GM23248 (cell line): ENCODE results near the gene SURF6. TPM values are rescaled to one million over a fixed set of nuclear protein-coding genes. Genes with fewer than 3 reads are reported as not detected.

ENCODE experiments used
- DNase-seq: peaks from one replicate; pipeline ENCODE4 v3.0.0-alpha.2; 2015
- H2AFZ ChIP-seq: fragments of 200-600 bp; sonication (generic); 2 replicates; pipeline ENCODE4 v1.6.1; 2016; ENCODE audit warnings: antibody characterized with exemption
- H3F3A ChIP-seq: fragments of 200-600 bp; sonication (generic); 2 replicates; pipeline ENCODE4 v1.6.1; 2016; ENCODE audit warnings: mild to moderate bottlenecking, antibody characterized with exemption, mixed run types; ENCODE audit not compliant: insufficient read depth
- H3K27ac ChIP-seq: fragments of 200-600 bp; sonication (generic); 2 replicates; pipeline ENCODE4 v1.5.1; 2016; ENCODE audit warnings: mild to moderate bottlenecking
- H3K27me3 ChIP-seq: fragments of 200-600 bp; sonication (generic); replicated peaks from 2 replicates; pipeline ENCODE4 v1.6.1; 2016; ENCODE audit warnings: mild to moderate bottlenecking; ENCODE audit not compliant: insufficient read depth
- H3K36me3 ChIP-seq: fragments of 200-600 bp; sonication (generic); 2 replicates; pipeline ENCODE4 v1.6.1; 2016; ENCODE audit warnings: low read depth, mild to moderate bottlenecking
- H3K4me1 ChIP-seq: fragments of 200-600 bp; sonication (generic); 2 replicates; pipeline ENCODE4 v1.6.1; 2016; ENCODE audit warnings: mild to moderate bottlenecking; ENCODE audit not compliant: insufficient read depth
- H3K4me2 ChIP-seq: fragments of 200-600 bp; sonication (generic); one replicate; pipeline ENCODE4 v1.6.1; 2016; ENCODE audit warnings: mild to moderate bottlenecking; ENCODE audit not compliant: unreplicated experiment
- H3K4me3 ChIP-seq: fragments of 200-600 bp; sonication (generic); 2 replicates; pipeline ENCODE4 v1.5.1; 2016; ENCODE audit warnings: mild to moderate bottlenecking
- H3K79me2 ChIP-seq: fragments of 200-600 bp; sonication (generic); 2 replicates; pipeline ENCODE4 v1.6.1; 2016; ENCODE audit warnings: mild to moderate bottlenecking; ENCODE audit not compliant: insufficient read depth
- H3K9ac ChIP-seq: fragments of 200-600 bp; sonication (generic); 2 replicates; pipeline ENCODE4 v1.6.1; 2016; ENCODE audit warnings: mild to moderate bottlenecking
- H3K9me2 ChIP-seq: fragments of 200-600 bp; sonication (generic); 2 replicates; pipeline ENCODE4 v1.6.1; 2016; ENCODE audit warnings: mixed run types, mild to moderate bottlenecking, moderate library complexity; ENCODE audit not compliant: insufficient read depth
- H3K9me3 ChIP-seq: fragments of 200-600 bp; sonication (generic); one replicate; pipeline ENCODE4 v1.6.1; 2017; ENCODE audit warnings: low read depth
- H4K20me1 ChIP-seq: fragments of 200-600 bp; sonication (generic); 2 replicates; pipeline ENCODE4 v1.6.0; 2016; ENCODE audit not compliant: insufficient read depth
- EZH2 ChIP-seq: fragments of 200-600 bp; sonication (generic); IDR thresholded peaks from 2 replicates; pipeline ENCODE4 v1.6.1; 2018; ENCODE audit warnings: antibody characterized with exemption, mild to moderate bottlenecking; ENCODE audit not compliant: insufficient read depth, poor library complexity, severe bottlenecking
- EZH2phosphoT487 ChIP-seq: fragments of 200-600 bp; sonication (generic); IDR thresholded peaks from 2 replicates; pipeline ENCODE4 v1.6.1; 2018; ENCODE audit warnings: antibody characterized with exemption, moderate library complexity, mild to moderate bottlenecking, low read depth; ENCODE audit not compliant: insufficient read depth
- WGBS, 2 experiments: methylation state at CpG; one replicate each; pipeline ENCODE4 v1.1.6; 2015 to 2017; ENCODE audit warnings: low lambda C conversion rate in 2 of 2, low coverage in 1 of 2; ENCODE audit errors: missing lambda C conversion rate in 2 of 2; 5-methylcytosine and 5-hydroxymethylcytosine counted together
- in situ Hi-C: fragments of 300-500 bp; cut with MboI; formaldehyde crosslinking; loops from 2 replicates; pipeline ENCODE4 v1.15.0; 2020
- polyA plus RNA-seq: library from polyadenylated mRNA; unstranded; fragments of >200 nt; fragmentation: Nextera tagmentation; extraction: Ambion mirVana; gene quantifications from 2 replicates; pipeline ENCODE4 v1.2.1, GENCODE V29; 2016
- total RNA-seq: library from RNA; depleted of rRNA; stranded (reverse); fragments of >200 nt; shearing (Covaris generic); gene quantifications from 2 replicates; pipeline ENCODE4 v1.2.3, GENCODE V29; 2014

Gene SURF6
- total and polyA plus RNA-seq, 2 experiments from 2014 or later = 10.8 to 13.4 TPM

- peaks cover 14% of the 10 kb centered on the region for H3K36me3 ChIP-seq
- peaks cover 4% of the 10 kb centered on the region; the same call in 1 of the 2 replicates for H3K4me1 ChIP-seq
- no peak overlapping the region for H3K27ac ChIP-seq
- H3K9me3 ChIP-seq = no peaks in the 10 kb centered on the region
- H3K9ac ChIP-seq = no peak overlapping the region
- peaks cover 43% of the 10 kb centered on the region for H3K79me2 ChIP-seq
- H2AFZ ChIP-seq = no peak overlapping the region
- no peak overlapping the region for H3K4me3 ChIP-seq
- H3K4me2 ChIP-seq = no peak overlapping the region
- no peaks in the 10 kb centered on the region for H3K27me3 ChIP-seq
- no peak for DNase-seq
- no peak for TF ChIP-seq EZH2phosphoT487
- TF ChIP-seq EZH2 = no peak
- H3K9me2 ChIP-seq = no peaks in the 10 kb centered on the region
- peaks cover 5% of the 10 kb centered on the region for H3F3A ChIP-seq
- in situ Hi-C loops = no loop called here
- no peaks in the 10 kb centered on the region for H4K20me1 ChIP-seq
- WGBS, 2 experiments = 94 to 98% methylated on average over 19 of the region's 19 CpGs
Measured at GRCh38 chr9:133344071-133344470, 8.1 kb upstream of the SURF6 start.

- Histone ChIP-seq H3K4me1 (0 out of 2 replicates have a peak, but pooled peaks cover 4% of the 10 kb centered on the region), H3K79me2 (peaks cover 32% of the 10 kb centered on the region), H2AFZ (no peak overlapping the region), H3K9me3 (no peaks in the 10 kb centered on the region), H3K4me2 (no peak overlapping the region), H3F3A (peaks cover 7% of the 10 kb centered on the region), H3K9me2 (no peaks in the 10 kb centered on the region), H3K27ac (no peak overlapping the region), H3K9ac (no peak overlapping the region), H4K20me1 (no peaks in the 10 kb centered on the region), H3K36me3 (peaks cover 14% of the 10 kb centered on the region; the same call in 1 of the 2 replicates), H3K27me3 (no peaks in the 10 kb centered on the region), H3K4me3 (no peak overlapping the region)
- in situ Hi-C loops = no loop called here
- TF ChIP-seq EZH2 (no peak), EZH2phosphoT487 (no peak)
- no peak for DNase-seq
- WGBS, 2 experiments = 92 to 96% methylated on average over 8 to 11 of the region's 11 CpGs
Measured at GRCh38 chr9:133342570-133342969, 6.6 kb upstream of the SURF6 start.

GRCh38 chr9:133342069-133342406, 6.0 kb upstream of the SURF6 start:
- in situ Hi-C loops = no loop called here
- Histone ChIP-seq H3K9me3 (no peaks in the 10 kb centered on the region), H3K9me2 (no peaks in the 10 kb centered on the region), H3K27me3 (no peaks in the 10 kb centered on the region), H3K4me2 (no peak overlapping the region), H3K79me2 (peaks cover 28% of the 10 kb centered on the region), H4K20me1 (no peaks in the 10 kb centered on the region), H3K4me1 (0 out of 2 replicates have a peak, but pooled peaks cover 4% of the 10 kb centered on the region), H3K36me3 (peaks cover 14% of the 10 kb centered on the region; the same call in 1 of the 2 replicates), H3K4me3 (no peak overlapping the region), H3K9ac (no peak overlapping the region), H3F3A (peaks cover 12% of the 10 kb centered on the region), H2AFZ (no peak overlapping the region), H3K27ac (no peak overlapping the region)
- WGBS, 2 experiments = 78 to 84% methylated on average over 11 to 12 of the region's 12 CpGs
- TF ChIP-seq EZH2phosphoT487 (no peak), EZH2 (no peak)
- DNase-seq = no peak

GRCh38 chr9:133341369-133342068, 5.5 kb upstream of the SURF6 start:
- H3K36me3 ChIP-seq = peaks cover 14% of the 10 kb centered on the region; the same call in 1 of the 2 replicates
- H3K9me3 ChIP-seq = no peaks in the 10 kb centered on the region

More at GRCh38 chr9:133341369-133342068, 5.5 kb upstream of the SURF6 start:
- WGBS, 2 experiments = 83 to 88% methylated on average over 13 to 15 of the region's 15 CpGs
- TF ChIP-seq EZH2 (no peak), EZH2phosphoT487 (no peak)
- Histone ChIP-seq H4K20me1 (no peaks in the 10 kb centered on the region), H3F3A (peaks cover 15% of the 10 kb centered on the region), H2AFZ (no peak overlapping the region), H3K4me2 (no peak overlapping the region), H3K27me3 (no peaks in the 10 kb centered on the region), H3K4me1 (0 out of 2 replicates have a peak, but pooled peaks cover 6% of the 10 kb centered on the region), H3K9me2 (no peaks in the 10 kb centered on the region), H3K79me2 (peaks cover 23% of the 10 kb centered on the region), H3K9ac (no peak overlapping the region), H3K27ac (no peak overlapping the region), H3K4me3 (no peak overlapping the region)
- no peak for DNase-seq
- in situ Hi-C loops = no loop called here
